ENCODE results near the gene MANSC1. TPM values are rescaled to one million over a fixed set of nuclear protein-coding genes. Genes with fewer than 3 reads are reported as not detected.
A peak's percentile ranks its signal among the peaks of the same experiment; 100 is the strongest.

The MANSC1 gene
- total RNA-seq, 1 donor from 2014 or later: 23.7 TPM

DNA sequence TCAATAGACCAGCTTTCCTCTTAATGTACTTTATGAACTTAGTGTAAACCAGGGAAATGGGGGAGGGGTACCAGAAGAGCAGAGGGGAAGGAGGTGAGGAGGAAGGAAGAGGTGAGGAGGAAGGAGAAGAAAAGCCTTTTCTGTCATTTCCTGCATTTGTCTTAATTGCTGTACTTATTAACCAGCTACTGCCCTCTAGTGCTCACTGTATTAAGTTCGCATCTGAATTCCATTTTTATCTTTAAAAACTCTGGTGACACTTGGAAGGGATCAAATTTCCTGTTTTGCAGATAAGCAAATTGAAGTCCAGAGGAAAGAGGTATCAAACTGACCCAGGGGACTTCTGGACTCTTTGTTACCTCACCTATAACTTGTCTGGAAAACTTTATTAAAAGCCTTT, 22.2 kb downstream of the MANSC1 start:
- Histone ChIP-seq H3K4me3 (no peak overlapping the region), H3K27me3 (ENCODE audit: low read depth) (no peaks in the 10 kb centered on the region), H3K27ac (no peak overlapping the region), H3K36me3 (peaks cover 6% of the 10 kb centered on the region), H3K4me1 (peaks cover 5% of the 10 kb centered on the region), H3K9me3 (no peaks in the 10 kb centered on the region)
- DNase-seq (no peak), ATAC-seq (peak; percentile 76)
- peak; percentile 61 for TF ChIP-seq CTCF (IDR thresholded peaks at IDR 0.05)
- intact Hi-C loops (cut with DNase I): no loop called here

GRCh38 chr12:12326262-12326661, 23.8 kb downstream of the MANSC1 start:
- DNase-seq (no peak), ATAC-seq (no peak)
- H3K27me3 ChIP-seq (ENCODE audit: low read depth): no peaks in the 10 kb centered on the region
- no peak for TF ChIP-seq CTCF (IDR thresholded peaks at IDR 0.05)
- peaks cover under 1% of the 10 kb centered on the region for H3K4me1 ChIP-seq
- peaks cover 6% of the 10 kb centered on the region for H3K36me3 ChIP-seq
- intact Hi-C loops (cut with DNase I): no loop called here
- no peak overlapping the region for H3K4me3 ChIP-seq
- no peak overlapping the region for H3K27ac ChIP-seq
- no peaks in the 10 kb centered on the region for H3K9me3 ChIP-seq

DNA sequence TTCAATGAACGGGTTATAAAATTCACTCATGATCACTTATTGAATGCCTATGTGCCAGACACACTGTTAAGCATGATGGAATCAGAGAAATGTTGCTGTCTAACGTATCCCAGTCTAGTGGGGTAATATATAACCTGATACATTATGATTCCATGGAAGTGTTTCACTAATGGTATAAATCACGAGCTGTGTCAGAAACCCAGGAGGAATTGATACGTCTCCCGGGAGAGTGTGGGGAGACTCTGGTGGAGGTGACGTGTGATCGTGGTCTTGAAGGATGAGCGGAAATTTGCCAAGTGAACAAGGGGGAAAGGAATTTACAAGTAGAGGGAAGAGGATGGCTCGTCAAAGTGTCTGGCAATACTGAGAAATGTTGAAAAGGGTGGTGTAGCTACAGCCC, 26.5 kb downstream of the MANSC1 start:
- DNase-seq: no peak
- Histone ChIP-seq H3K4me3 (no peak overlapping the region), H3K36me3 (no peaks in the 10 kb centered on the region), H3K27me3 (ENCODE audit: low read depth) (no peaks in the 10 kb centered on the region), H3K4me1 (no peaks in the 10 kb centered on the region), H3K9me3 (no peaks in the 10 kb centered on the region), H3K27ac (no peak overlapping the region)
- intact Hi-C loops (cut with DNase I): no loop called here
- no peak for ATAC-seq
- no peak for TF ChIP-seq CTCF (IDR thresholded peaks at IDR 0.05)

DNA sequence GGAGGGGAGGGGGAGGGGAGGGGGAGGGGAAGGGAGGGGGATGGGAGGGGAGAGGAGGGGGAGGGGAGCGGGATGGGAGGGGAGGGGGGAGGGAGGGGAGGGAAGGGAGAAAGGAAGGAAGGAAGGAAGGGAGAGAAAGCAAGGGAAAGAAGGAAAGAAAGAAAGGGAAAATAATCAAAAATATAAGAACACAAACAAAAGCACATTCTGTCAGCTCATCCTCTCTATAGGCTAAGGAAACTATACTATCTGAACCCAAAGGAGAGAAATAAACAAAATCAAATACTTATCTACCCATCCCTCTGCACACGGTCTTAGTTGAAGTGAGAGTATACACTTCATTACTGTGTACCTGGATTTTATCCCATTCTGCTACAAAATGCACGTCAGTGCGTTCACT, 26.9 kb downstream of the MANSC1 start:
- Histone ChIP-seq H3K27ac (no peak overlapping the region), H3K4me3 (no peak overlapping the region), H3K27me3 (ENCODE audit: low read depth) (no peaks in the 10 kb centered on the region), H3K9me3 (no peaks in the 10 kb centered on the region), H3K4me1 (no peaks in the 10 kb centered on the region), H3K36me3 (no peaks in the 10 kb centered on the region)
- intact Hi-C loops (cut with DNase I): no loop called here
- no peak for TF ChIP-seq CTCF (IDR thresholded peaks at IDR 0.05)
- no peak for DNase-seq
- no peak for ATAC-seq

DNA sequence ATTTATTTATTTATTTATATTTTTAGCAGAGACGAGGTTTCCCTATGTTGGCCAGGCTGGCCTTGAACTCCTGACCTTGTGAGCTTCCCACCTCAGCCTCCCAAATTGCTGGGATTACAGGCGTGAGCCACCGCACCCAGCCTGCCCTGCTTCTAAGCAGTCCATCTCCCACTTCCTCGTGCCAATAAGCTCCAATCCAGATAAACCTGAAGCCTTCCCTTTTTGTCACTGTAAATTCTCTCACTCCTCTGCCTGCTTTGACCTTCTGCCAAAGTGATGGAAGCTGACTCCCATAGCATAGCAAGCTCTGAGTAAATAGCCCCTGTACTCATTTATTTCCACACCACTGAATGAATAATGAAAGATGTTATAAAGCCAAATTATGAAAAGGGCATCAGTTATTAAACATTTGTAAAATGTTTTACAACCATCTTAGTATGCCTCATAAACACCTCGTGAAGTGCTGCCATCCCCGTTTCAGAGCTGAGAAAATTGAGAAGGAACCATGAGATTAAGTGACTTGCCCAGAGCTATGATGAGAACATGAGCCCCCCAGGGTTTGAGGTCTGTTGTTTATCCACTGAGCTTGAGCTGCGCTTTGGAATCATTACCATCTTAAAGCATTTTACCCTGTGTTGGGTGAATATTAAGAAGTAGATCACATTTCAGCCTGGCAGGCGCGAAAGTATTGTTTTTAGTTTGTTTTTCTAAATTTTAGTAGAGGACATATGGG, 30.4 kb downstream of the MANSC1 start:
- Histone ChIP-seq H3K27ac (no peak overlapping the region), H3K9me3 (no peaks in the 10 kb centered on the region), H3K4me1 (no peaks in the 10 kb centered on the region), H3K36me3 (no peaks in the 10 kb centered on the region), H3K27me3 (ENCODE audit: low read depth) (no peaks in the 10 kb centered on the region), H3K4me3 (peak overlapping the region; percentile 24)
- intact Hi-C loops (cut with DNase I): no loop called here
- DNase-seq: no peak
- no peak for ATAC-seq
- TF ChIP-seq CTCF (IDR thresholded peaks at IDR 0.05): no peak
